OCI-LY7 (cell line): ENCODE results near the gene CAMK4. TPM values are rescaled to one million over a fixed set of nuclear protein-coding genes. Genes with fewer than 3 reads are reported as not detected.

Experiments
- BruUV-seq: library from RNA; stranded (reverse); fragments of 400-500 nt; replicated peaks from 2 replicates; lab custom pipeline; 2021; lab: Mats Ljungman, UMichigan
- CTCF ChIA-PET: fragments of 300-600 bp; sonication (Branson Sonifier 250); formaldehyde crosslinking; loops from one replicate; lab custom pipeline; 2022; ENCODE audit warnings: antibody characterized with exemption; ENCODE audit not compliant: unreplicated experiment; lab: Charles Lee
- POLR2A ChIA-PET: fragments of 300-600 bp; sonication (Branson Sonifier 250); formaldehyde crosslinking; loops from one replicate; lab custom pipeline; 2022; ENCODE audit warnings: antibody characterized with exemption; lab: Charles Lee
- DNase-seq: peaks from one replicate; pipeline ENCODE4 v3.0.0-alpha.2; 2015; ENCODE audit warnings: low spot score
- H2AFZ ChIP-seq: fragments of 200-600 bp; sonication (generic), shearing (Covaris generic); 2 replicates; pipeline ENCODE4 v1.6.1; 2014; ENCODE audit warnings: mild to moderate bottlenecking, antibody characterized with exemption, low read length, moderate library complexity
- H3K27ac ChIP-seq: fragments of 200-600 bp; sonication (generic); 2 replicates; pipeline ENCODE4 v1.5.1; 2014; ENCODE audit warnings: mixed run types, low read depth, mild to moderate bottlenecking, moderate library complexity, low read length, inconsistent platforms; ENCODE audit not compliant: poor library complexity, severe bottlenecking
- H3K36me3 ChIP-seq: fragments of 200-600 bp; sonication (generic); 2 replicates; pipeline ENCODE4 v1.6.1; 2014; ENCODE audit warnings: mild to moderate bottlenecking, antibody characterized with exemption, low read length, moderate library complexity, mixed read lengths; ENCODE audit not compliant: insufficient read depth
- H3K4me1 ChIP-seq: fragments of 200-600 bp; sonication (generic); 2 replicates; pipeline ENCODE4 v1.5.1; 2014; ENCODE audit warnings: mild to moderate bottlenecking, low read length; ENCODE audit not compliant: insufficient read depth, poor library complexity, severe bottlenecking
- H3K4me2 ChIP-seq: fragments of 200-600 bp; sonication (generic); 2 replicates; pipeline ENCODE4 v1.6.1; 2014; ENCODE audit warnings: mild to moderate bottlenecking, low read length
- H3K4me3 ChIP-seq: fragments of 200-600 bp; sonication (generic); 2 replicates; pipeline ENCODE4 v1.5.1; 2014; ENCODE audit warnings: mild to moderate bottlenecking, low read depth, low read length; ENCODE audit not compliant: poor library complexity, severe bottlenecking
- H3K79me2 ChIP-seq: fragments of 200-600 bp; sonication (generic); 2 replicates; pipeline ENCODE4 v1.6.1; 2016; ENCODE audit warnings: low read depth, mild to moderate bottlenecking, low read length, moderate library complexity, mixed read lengths; ENCODE audit not compliant: insufficient read depth
- H3K9me2 ChIP-seq: fragments of 200-600 bp; sonication (generic); 2 replicates; pipeline ENCODE4 v1.6.1; 2016; ENCODE audit warnings: mild to moderate bottlenecking, low read length, mixed read lengths; ENCODE audit not compliant: insufficient read depth
- H3K9me3 ChIP-seq: fragments of 200-600 bp; sonication (generic); 2 replicates; pipeline ENCODE4 v1.6.1; 2014; ENCODE audit warnings: mild to moderate bottlenecking, mixed run types, low read length, mixed read lengths
- H4K20me1 ChIP-seq: fragments of 200-600 bp; sonication (generic); 2 replicates; pipeline ENCODE4 v1.6.1; 2014; ENCODE audit warnings: mild to moderate bottlenecking, antibody characterized with exemption, low read length, moderate library complexity, mixed read lengths; ENCODE audit not compliant: insufficient read depth
- EZH2phosphoT487 ChIP-seq: fragments of 200-600 bp; sonication (generic); IDR thresholded peaks from 2 replicates; pipeline ENCODE4 v1.6.1; 2018; ENCODE audit warnings: low read depth, borderline replicate concordance, mild to moderate bottlenecking, mixed run types, antibody characterized with exemption, low read length, moderate library complexity, mixed read lengths
- intact Hi-C: fragments of 100-400 bp; cut with micrococcal nuclease; formaldehyde crosslinking; loops from one replicate; pipeline ENCODE4 v1.10.0; 2022; ENCODE audit not compliant: unreplicated experiment
- total RNA-seq, 2 experiments: library from RNA; depleted of rRNA in 1 of 2; stranded (reverse); fragments of >200 nt in 1 of 2; shearing (Covaris generic) in 1 of 2; gene quantifications; 2 replicates each; pipeline ENCODE4 v1.2.3, GENCODE V29; 2014 to 2022
- TF ChIP-seq, protein P1 (sequence below): fragments of 200-600 bp; sonication (generic); conservative IDR thresholded peaks from 2 replicates; pipeline ENCODE4 v1.5.1; 2014; ENCODE audit warnings: mild to moderate bottlenecking, antibody characterized with exemption, low read length, moderate library complexity, mixed read lengths

CAMK4 gene
- total RNA-seq, 2 experiments from 2014 or later: 25.4 to 40.2 TPM

DNA sequence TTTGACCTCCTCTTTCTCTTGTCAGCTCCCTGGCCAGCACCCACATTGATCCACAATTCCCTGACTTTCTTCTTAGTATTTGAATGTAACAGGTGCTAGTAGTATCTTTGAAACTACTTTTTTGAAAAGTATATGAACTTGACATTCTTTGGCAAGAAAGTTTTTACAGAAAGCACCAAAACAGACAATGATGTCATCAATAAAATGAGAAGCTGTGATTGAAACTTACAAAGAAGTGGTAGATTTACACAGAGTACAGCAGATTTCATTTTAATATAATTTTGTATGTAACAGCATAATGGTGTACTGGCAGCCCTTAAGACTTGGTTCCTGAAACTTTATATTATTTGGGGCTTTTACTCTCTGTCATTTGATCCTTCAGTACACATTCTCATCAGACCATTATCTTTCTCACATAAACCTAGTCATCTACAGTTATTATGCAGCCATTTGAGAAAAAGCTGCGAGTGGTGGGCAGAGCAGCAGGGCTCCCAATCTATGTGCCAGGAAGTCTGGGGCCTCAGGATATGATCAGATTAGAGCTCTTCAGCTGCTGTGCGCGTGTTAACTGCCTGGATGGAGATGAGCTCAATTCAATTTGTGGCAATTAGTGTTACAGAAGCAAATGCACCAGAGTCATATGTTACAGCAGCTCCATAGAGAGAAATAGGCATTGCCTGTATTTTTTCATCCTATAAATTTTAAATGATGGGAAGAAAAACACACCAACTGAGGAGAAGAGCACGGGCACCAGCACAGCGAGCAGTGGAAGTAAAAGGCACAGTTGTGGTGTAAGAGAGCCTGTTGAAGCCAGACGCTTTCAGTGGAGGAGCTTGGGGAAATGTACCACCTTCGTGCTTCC is 162.0 kb downstream of the CAMK4 start:
- H3K4me2 ChIP-seq: no peak overlapping the region
- POLR2A ChIA-PET: no interaction called here
- no TSS peak for BruUV-seq
- H4K20me1 ChIP-seq: no peaks in the 10 kb centered on the region
- no peaks in the 10 kb centered on the region for H3K4me1 ChIP-seq
- TF ChIP-seq, protein P1, sequence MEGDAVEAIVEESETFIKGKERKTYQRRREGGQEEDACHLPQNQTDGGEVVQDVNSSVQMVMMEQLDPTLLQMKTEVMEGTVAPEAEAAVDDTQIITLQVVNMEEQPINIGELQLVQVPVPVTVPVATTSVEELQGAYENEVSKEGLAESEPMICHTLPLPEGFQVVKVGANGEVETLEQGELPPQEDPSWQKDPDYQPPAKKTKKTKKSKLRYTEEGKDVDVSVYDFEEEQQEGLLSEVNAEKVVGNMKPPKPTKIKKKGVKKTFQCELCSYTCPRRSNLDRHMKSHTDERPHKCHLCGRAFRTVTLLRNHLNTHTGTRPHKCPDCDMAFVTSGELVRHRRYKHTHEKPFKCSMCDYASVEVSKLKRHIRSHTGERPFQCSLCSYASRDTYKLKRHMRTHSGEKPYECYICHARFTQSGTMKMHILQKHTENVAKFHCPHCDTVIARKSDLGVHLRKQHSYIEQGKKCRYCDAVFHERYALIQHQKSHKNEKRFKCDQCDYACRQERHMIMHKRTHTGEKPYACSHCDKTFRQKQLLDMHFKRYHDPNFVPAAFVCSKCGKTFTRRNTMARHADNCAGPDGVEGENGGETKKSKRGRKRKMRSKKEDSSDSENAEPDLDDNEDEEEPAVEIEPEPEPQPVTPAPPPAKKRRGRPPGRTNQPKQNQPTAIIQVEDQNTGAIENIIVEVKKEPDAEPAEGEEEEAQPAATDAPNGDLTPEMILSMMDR: no peak
- TF ChIP-seq EZH2phosphoT487: no peak
- DNase-seq: no peak
- H3K9me3 ChIP-seq: no peaks in the 10 kb centered on the region
- no peak overlapping the region for H3K4me3 ChIP-seq
- no peak overlapping the region for H2AFZ ChIP-seq
- no peaks in the 10 kb centered on the region for H3K79me2 ChIP-seq
- intact Hi-C loops: no loop called here
- no peaks in the 10 kb centered on the region for H3K36me3 ChIP-seq
- CTCF ChIA-PET: interaction anchor here (0.5 kb wide), 1 partner anchor 254 kb away, joined by 6 read pairs; no protein-coding TSS in a partner anchor
- H3K27ac ChIP-seq: no peak overlapping the region
- H3K9me2 ChIP-seq: no peaks in the 10 kb centered on the region

DNA sequence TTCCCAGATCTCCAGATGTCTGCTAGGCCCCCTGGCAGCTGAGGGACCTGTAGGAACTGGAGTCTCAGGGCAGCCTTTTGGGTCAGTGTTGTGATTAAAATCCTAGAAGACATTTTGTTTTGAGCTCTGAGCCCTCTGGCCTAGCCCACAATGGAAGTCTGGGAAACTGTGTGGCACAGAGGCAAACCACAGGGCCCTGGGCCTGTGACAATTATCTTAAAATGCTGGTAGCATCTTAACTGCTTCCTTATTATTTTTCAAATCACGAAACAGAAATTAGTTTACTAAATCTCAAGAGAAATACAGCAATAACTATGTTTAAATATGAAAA is 162.6 kb downstream of the CAMK4 start:
- Histone ChIP-seq H4K20me1 (no peaks in the 10 kb centered on the region), H3K9me3 (no peaks in the 10 kb centered on the region), H3K79me2 (no peaks in the 10 kb centered on the region), H2AFZ (no peak overlapping the region), H3K27ac (no peak overlapping the region), H3K4me3 (no peak overlapping the region), H3K4me2 (no peak overlapping the region), H3K4me1 (no peaks in the 10 kb centered on the region), H3K9me2 (no peaks in the 10 kb centered on the region), H3K36me3 (no peaks in the 10 kb centered on the region)
- intact Hi-C loops: no loop called here
- no peak for DNase-seq
- BruUV-seq: no TSS peak
- TF ChIP-seq, protein P1: no peak
- TF ChIP-seq EZH2phosphoT487: no peak
- CTCF ChIA-PET: interaction anchor here (0.5 kb wide), 1 partner anchor 254 kb away, joined by 6 read pairs; no protein-coding TSS in a partner anchor
- POLR2A ChIA-PET: interaction anchor here (0.6 to 1.4 kb wide), 3 partner anchors 12 to 186 kb away, joined by 3 to 4 read pairs (median 3); no protein-coding TSS in a partner anchor

DNA sequence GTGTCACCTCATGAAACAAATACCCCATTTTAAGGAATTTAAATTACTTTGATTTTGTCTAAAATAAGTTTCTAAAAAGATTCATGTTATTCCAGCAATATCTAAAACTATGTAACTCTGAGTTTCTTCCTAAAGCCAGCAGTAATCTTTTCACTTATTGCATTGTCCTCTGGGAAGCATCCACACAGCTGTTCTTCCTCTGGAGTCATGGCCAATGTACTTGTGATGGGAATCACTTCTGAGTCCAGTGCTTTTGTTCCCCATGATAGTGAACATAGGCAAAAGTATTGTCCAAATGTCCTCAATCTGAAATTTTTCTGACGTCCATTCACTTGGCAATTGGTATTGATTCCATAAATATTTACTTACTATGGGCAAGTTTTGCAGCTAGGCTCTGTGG is 163.2 kb downstream of the CAMK4 start:
- Histone ChIP-seq H3K79me2 (no peaks in the 10 kb centered on the region), H3K27ac (no peak overlapping the region), H4K20me1 (no peaks in the 10 kb centered on the region), H3K4me1 (no peaks in the 10 kb centered on the region), H3K36me3 (no peaks in the 10 kb centered on the region), H2AFZ (no peak overlapping the region), H3K9me2 (no peaks in the 10 kb centered on the region), H3K4me2 (no peak overlapping the region), H3K4me3 (no peak overlapping the region), H3K9me3 (no peaks in the 10 kb centered on the region)
- TF ChIP-seq EZH2phosphoT487: no peak
- TF ChIP-seq, protein P1: no peak
- intact Hi-C loops: no loop called here
- POLR2A ChIA-PET: interaction anchor here (0.6 to 1.4 kb wide), 3 partner anchors 12 to 187 kb away, joined by 3 to 4 read pairs (median 3); no protein-coding TSS in a partner anchor
- CTCF ChIA-PET: no interaction called here
- no TSS peak for BruUV-seq
- DNase-seq: no peak
